IPS-20b (cell line): ENCODE results near the gene EPX.

Experiments
- H3K27ac ChIP-seq: one replicate; pipeline ENCODE4 v1.5.1; 2013; ENCODE audit warnings: low read length
- H3K27me3 ChIP-seq: 2 replicates; pipeline ENCODE4 v1.6.1; 2013; ENCODE audit warnings: mild to moderate bottlenecking, low read length, inconsistent platforms; ENCODE audit not compliant: insufficient read depth
- H3K36me3 ChIP-seq: 2 replicates; pipeline ENCODE4 v1.6.1; 2013; ENCODE audit warnings: low read depth, mild to moderate bottlenecking, inconsistent platforms, low read length, moderate library complexity; ENCODE audit not compliant: insufficient read depth
- H3K4me1 ChIP-seq: 2 replicates; pipeline ENCODE4 v1.6.1; 2013; ENCODE audit warnings: mild to moderate bottlenecking, control low read depth, inconsistent platforms, low read length, moderate library complexity; ENCODE audit not compliant: insufficient read depth
- H3K4me3 ChIP-seq: 2 replicates; pipeline ENCODE4 v1.5.1; 2013; ENCODE audit warnings: mild to moderate bottlenecking, low read length, inconsistent platforms
- H3K9ac ChIP-seq: 2 replicates; pipeline ENCODE4 v1.6.1; 2013; ENCODE audit warnings: low read depth, mild to moderate bottlenecking, inconsistent platforms, low read length, moderate library complexity
- H3K9me3 ChIP-seq: 2 replicates; pipeline ENCODE4 v1.6.1; 2013; ENCODE audit warnings: mild to moderate bottlenecking, low read depth, low read length, inconsistent platforms; ENCODE audit not compliant: insufficient read depth

Gene EPX

GRCh38 chr17:58187063-58187462, 5.5 kb upstream of the EPX start:
- Histone ChIP-seq H3K27me3 (no peaks in the 10 kb centered on the region; the same call in 1 of the 2 replicates), H3K9ac (no peak overlapping the region), H3K27ac (no peak overlapping the region), H3K4me3 (no peak overlapping the region), H3K9me3 (no peaks in the 10 kb centered on the region), H3K4me1 (no peaks in the 10 kb centered on the region), H3K36me3 (no peaks in the 10 kb centered on the region)

DNA sequence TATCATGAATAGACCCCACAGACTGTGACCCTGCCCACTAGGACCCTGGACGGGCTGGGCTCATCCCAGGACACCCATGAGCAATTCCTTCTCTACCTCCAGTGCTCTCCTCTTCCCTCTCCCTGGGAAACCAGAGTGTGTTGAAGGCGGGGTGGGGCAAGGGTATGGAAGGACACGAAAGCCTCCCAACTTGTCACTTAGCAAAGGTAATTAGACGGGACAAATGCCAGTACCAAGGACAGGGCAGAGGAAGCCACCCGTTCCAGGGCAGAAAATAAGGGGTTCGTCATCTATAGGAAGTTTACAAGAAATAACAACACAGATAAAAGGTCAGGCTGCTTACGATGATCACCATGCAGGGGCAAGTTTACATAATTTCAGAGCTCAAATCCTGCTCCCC, 4.9 kb upstream of the EPX start:
- Histone ChIP-seq H3K4me3 (no peak overlapping the region), H3K27me3 (no peaks in the 10 kb centered on the region; the same call in 1 of the 2 replicates), H3K4me1 (no peaks in the 10 kb centered on the region), H3K9ac (no peak overlapping the region), H3K27ac (no peak overlapping the region), H3K9me3 (no peaks in the 10 kb centered on the region), H3K36me3 (no peaks in the 10 kb centered on the region)

- H3K27me3 ChIP-seq = no peaks in the 10 kb centered on the region; the same call in 1 of the 2 replicates
- no peak overlapping the region for H3K9ac ChIP-seq
- no peak overlapping the region for H3K27ac ChIP-seq
- H3K4me3 ChIP-seq = no peak overlapping the region
- no peaks in the 10 kb centered on the region for H3K9me3 ChIP-seq
- no peaks in the 10 kb centered on the region for H3K4me1 ChIP-seq
- H3K36me3 ChIP-seq = no peaks in the 10 kb centered on the region
Measured at GRCh38 chr17:58189436-58190146, 2.9 kb upstream of the EPX start.

DNA sequence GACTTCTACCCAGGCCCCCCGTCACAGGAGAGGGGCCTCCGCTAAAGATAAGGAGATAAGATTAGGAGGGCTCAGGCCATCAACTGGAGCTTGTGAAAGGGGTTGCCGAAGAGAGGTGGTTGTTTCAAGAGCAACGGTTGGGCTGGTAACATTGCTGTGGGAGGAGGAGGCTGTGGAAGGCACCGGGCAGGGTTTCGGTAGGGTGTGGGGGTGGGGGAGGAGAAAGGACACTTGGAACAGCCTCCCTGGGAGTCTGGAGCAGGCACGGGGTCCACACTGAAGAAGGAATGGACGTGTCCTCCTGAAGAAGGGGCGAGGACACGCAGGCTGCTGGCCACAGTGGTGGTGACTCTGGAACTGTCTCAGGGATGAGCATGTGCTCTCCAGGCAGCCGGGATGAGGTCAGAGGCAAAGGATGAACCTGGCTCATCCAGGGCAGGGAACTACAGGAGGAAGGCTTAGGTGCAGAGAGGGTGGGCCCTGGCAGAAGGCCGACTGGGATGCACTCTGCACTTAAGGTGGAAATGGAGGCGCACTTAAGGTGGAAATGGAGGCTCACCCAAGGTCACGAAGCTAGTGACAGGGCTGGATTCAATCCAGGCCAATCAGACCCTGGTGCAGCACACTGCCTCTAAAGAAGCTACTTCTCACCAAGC, 1.2 kb upstream of the EPX start:
- Histone ChIP-seq H3K4me3 (no peak overlapping the region), H3K27me3 (no peaks in the 10 kb centered on the region; the same call in 1 of the 2 replicates), H3K9me3 (no peaks in the 10 kb centered on the region), H3K9ac (no peak overlapping the region), H3K36me3 (no peaks in the 10 kb centered on the region), H3K4me1 (no peaks in the 10 kb centered on the region), H3K27ac (no peak overlapping the region)

GRCh38 chr17:58193641-58194255, 1.2 kb downstream of the EPX start:
- Histone ChIP-seq H3K4me1 (no peaks in the 10 kb centered on the region), H3K9ac (no peak overlapping the region), H3K4me3 (no peak overlapping the region), H3K36me3 (no peaks in the 10 kb centered on the region), H3K27ac (no peak overlapping the region), H3K9me3 (no peaks in the 10 kb centered on the region), H3K27me3 (peaks cover 5% of the 10 kb centered on the region; the same call in 1 of the 2 replicates)

- Histone ChIP-seq H3K4me1 (no peaks in the 10 kb centered on the region), H3K27me3 (peaks cover 13% of the 10 kb centered on the region), H3K9ac (no peak overlapping the region), H3K4me3 (no peak overlapping the region), H3K9me3 (no peaks in the 10 kb centered on the region), H3K27ac (no peak overlapping the region), H3K36me3 (no peaks in the 10 kb centered on the region)
Measured at GRCh38 chr17:58195518-58196123, 3.1 kb downstream of the EPX start.

DNA sequence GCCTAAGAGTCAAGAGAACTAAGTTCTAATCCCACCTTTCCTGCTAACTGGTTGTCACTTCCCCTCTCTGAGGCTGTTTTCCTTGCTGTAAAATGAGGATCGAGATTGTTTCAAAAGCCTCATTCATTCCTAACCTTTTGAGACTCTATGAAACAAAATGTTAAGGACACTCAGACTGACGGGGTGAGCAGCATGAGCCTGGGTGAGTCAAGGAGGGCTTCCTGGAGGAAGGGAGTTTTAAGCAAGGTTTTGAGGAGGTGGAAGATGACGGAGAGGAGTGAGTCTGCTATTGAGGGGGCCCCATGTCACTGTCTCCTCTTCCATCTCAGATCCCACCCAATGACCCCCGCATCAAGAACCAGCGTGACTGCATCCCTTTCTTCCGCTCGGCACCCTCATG, 4.1 kb downstream of the EPX start:
- Histone ChIP-seq H3K4me1 (no peaks in the 10 kb centered on the region), H3K9ac (no peak overlapping the region), H3K27ac (no peak overlapping the region), H3K4me3 (no peak overlapping the region), H3K36me3 (no peaks in the 10 kb centered on the region), H3K9me3 (no peaks in the 10 kb centered on the region), H3K27me3 (peaks cover 18% of the 10 kb centered on the region)

- peaks cover 18% of the 10 kb centered on the region for H3K27me3 ChIP-seq
- no peak overlapping the region for H3K4me3 ChIP-seq
- no peaks in the 10 kb centered on the region for H3K9me3 ChIP-seq
- no peaks in the 10 kb centered on the region for H3K36me3 ChIP-seq
- no peak overlapping the region for H3K9ac ChIP-seq
- no peak overlapping the region for H3K27ac ChIP-seq
- H3K4me1 ChIP-seq = no peaks in the 10 kb centered on the region
Measured at GRCh38 chr17:58200024-58200633, 7.6 kb downstream of the EPX start.

DNA sequence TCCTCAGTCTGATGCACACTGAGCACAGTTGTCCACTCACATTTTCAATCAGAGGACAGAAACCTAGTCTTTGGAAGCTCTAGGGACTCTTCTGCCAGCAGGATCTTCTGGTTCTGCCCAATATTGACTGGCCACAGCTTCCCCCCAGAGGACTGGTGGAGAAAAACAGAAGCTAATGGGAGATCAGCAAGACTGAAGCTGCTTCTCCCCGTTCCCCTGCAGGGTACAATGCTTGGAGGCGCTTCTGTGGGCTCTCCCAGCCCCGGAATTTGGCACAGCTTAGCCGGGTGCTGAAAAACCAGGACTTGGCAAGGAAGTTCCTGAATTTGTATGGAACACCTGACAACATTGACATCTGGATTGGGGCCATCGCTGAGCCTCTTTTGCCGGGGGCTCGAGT, 10.3 kb downstream of the EPX start:
- Histone ChIP-seq H3K9me3 (no peaks in the 10 kb centered on the region), H3K36me3 (peaks cover 11% of the 10 kb centered on the region; the same call in 1 of the 2 replicates), H3K4me1 (no peaks in the 10 kb centered on the region), H3K4me3 (no peak overlapping the region), H3K9ac (no peak overlapping the region), H3K27me3 (peaks cover 18% of the 10 kb centered on the region), H3K27ac (no peak overlapping the region)

- H3K36me3 ChIP-seq = peaks cover 19% of the 10 kb centered on the region; the same call in 1 of the 2 replicates
- no peak overlapping the region for H3K9ac ChIP-seq
- H3K4me1 ChIP-seq = no peaks in the 10 kb centered on the region
- H3K4me3 ChIP-seq = no peak overlapping the region
- H3K27me3 ChIP-seq = peaks cover 9% of the 10 kb centered on the region
- no peak overlapping the region for H3K27ac ChIP-seq
- no peaks in the 10 kb centered on the region for H3K9me3 ChIP-seq
Measured at GRCh38 chr17:58204796-58205195, 12.3 kb downstream of the EPX start.

DNA sequence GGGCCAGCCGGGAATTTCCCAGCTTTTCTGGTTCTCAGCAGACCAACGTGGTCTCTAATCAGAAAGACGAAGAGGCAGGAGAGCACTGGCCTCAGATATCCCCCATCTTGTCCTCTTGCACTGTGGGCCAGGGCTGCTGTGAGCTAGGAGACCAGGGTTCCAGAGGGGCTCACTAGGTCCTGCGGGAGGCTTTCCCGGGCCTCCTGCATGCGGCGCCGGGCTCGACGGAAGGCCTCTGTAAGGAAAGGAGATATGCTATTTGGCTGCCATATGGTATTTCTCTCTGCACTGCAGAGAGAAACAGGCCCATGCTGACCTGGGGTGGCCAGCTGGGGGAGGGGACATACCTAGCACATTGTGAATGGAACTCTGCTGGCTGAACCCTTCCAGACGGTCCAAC, 13.4 kb downstream of the EPX start:
- Histone ChIP-seq H3K36me3 (peaks cover 29% of the 10 kb centered on the region), H3K27me3 (peaks cover 2% of the 10 kb centered on the region; the same call in 1 of the 2 replicates), H3K4me1 (no peaks in the 10 kb centered on the region)

More for the DNA sequence above, 13.4 kb downstream of the EPX start:
- H3K9ac ChIP-seq = no peak overlapping the region
- no peak overlapping the region for H3K27ac ChIP-seq
- H3K4me3 ChIP-seq = no peak overlapping the region
- no peaks in the 10 kb centered on the region for H3K9me3 ChIP-seq
